K562 (cell line): ENCODE data around the gene SETD4. TPM values are rescaled to one million over a fixed set of nuclear protein-coding genes. Genes with fewer than 3 reads are reported as not detected.

Experiments
- ARID4B ChIP-seq: sonication (generic); formaldehyde crosslinking; IDR thresholded peaks from 2 replicates; pipeline ENCODE4 v1.8.0; 2022; ENCODE audit warnings: mild to moderate bottlenecking, missing genetic modification reagents
- BCOR ChIP-seq: fragments of 450-650 bp; IDR thresholded peaks from 2 replicates; pipeline ENCODE4 v1.6.1; 2016
- KLF10 ChIP-seq: fragments of 250-450 bp; sonication (Bioruptor Pico); IDR thresholded peaks from 2 replicates; pipeline ENCODE4 v1.6.1; 2021; ENCODE audit warnings: matching md5 sums
- RCOR1 ChIP-seq, 2 experiments: IDR thresholded peaks; 2 replicates each; pipeline ENCODE4 v1.6.1; 2012; ENCODE audit warnings: low read depth in 2 of 2, low read length in 2 of 2, borderline replicate concordance in 1 of 2, improper control_type of control experiment in 1 of 2
- TAL1 ChIP-seq: fragments of 450-650 bp; IDR thresholded peaks from 2 replicates; pipeline ENCODE4 v1.6.1; 2016; ENCODE audit warnings: mild to moderate bottlenecking
- TCFL5 ChIP-seq: fragments of 250-450 bp; sonication (Bioruptor Pico); conservative IDR thresholded peaks from 2 replicates; pipeline ENCODE4 v1.6.1; 2021; ENCODE audit warnings: mild to moderate bottlenecking, moderate library complexity, matching md5 sums
- ZC3H11A ChIP-seq: IDR thresholded peaks from 2 replicates; pipeline ENCODE4 v1.6.1; 2012; ENCODE audit warnings: low read depth, low read length, improper control_type of control experiment
- ZNF146 ChIP-seq: IDR thresholded peaks from one replicate; pipeline ENCODE4 v1.6.1; 2018; ENCODE audit warnings: missing compliant biosample characterization; ENCODE audit not compliant: unreplicated experiment
- ZNF584 ChIP-seq: fragments of 200-800 bp; sonication (Bioruptor generic); IDR thresholded peaks from 2 replicates; pipeline ENCODE4 v1.6.1; 2016; ENCODE audit warnings: low read depth, mild to moderate bottlenecking, missing genetic modification characterization, missing compliant biosample characterization
- polyA plus RNA-seq, 8 experiments: library from polyadenylated mRNA; depleted of rRNA in 4 of 8; stranded (reverse) in 5 of 8; unstranded in 3 of 8; fragments of >200 nt; fragmentation: Nextera tagmentation in 2 of 8; fragmentation: Illumina TruSeq in 1 of 8; extraction: Ambion mirVana in 2 of 8; extraction: Trizol in 1 of 8; gene quantifications; 2 replicates each; pipeline versions ENCODE4 v1.2.1 to v1.2.3, GENCODE V29; 2011 to 2014; ENCODE audit warnings: inconsistent platforms in 1 of 8, missing spikeins in 1 of 8
- total RNA-seq, 7 experiments: library from RNA; depleted of rRNA in 6 of 7; stranded (reverse); fragments of >200 nt in 6 of 7; fragmentation: Illumina TruSeq in 2 of 7; extraction: Trizol in 2 of 7; gene quantifications; 2 replicates each; pipeline versions ENCODE4 v1.2.1 to v1.2.3, GENCODE V29; 2011 to 2021; ENCODE audit warnings: low replicate concordance in 1 of 7

The SETD4 gene
- total and polyA plus RNA-seq, 9 of the 15 experiments (the other 6 are each of a cell fraction or from before 2014, with no cell fraction given): 16.1 to 51.3 (median 25.7) TPM

- TF ChIP-seq ZNF584 (CRISPR knock-in tag) (no peak), KLF10 (CRISPR knock-in tag) (no peak), BCOR (no peak), ARID4B (CRISPR knock-in tag) (no peak), TAL1 (no peak), ZNF146 (CRISPR knock-in tag) (no peak), ZC3H11A (no peak), RCOR1 (IDR thresholded peaks at IDR 0.05; ENCODE audit: borderline replicate concordance in 1 of 2, low read depth in 2 of 2, low read length in 2 of 2) (no peak), TCFL5 (no peak)
- TF ChIP-seq, all 486 proteins: peak for 0
These were observed 71.1 kb downstream of the SETD4 start (continued) for GRCh38 chr21:35989138-35989735.
